Activated CD8-positive, alpha-beta memory T cell treated with anti-CD3 and anti-CD28 coated beads, Interleukin-2, amount 50 U/mL, for 48 hours (primary cell): ENCODE data around the gene MGAT3.

Experiments
- DNase-seq: peaks from one replicate; pipeline ENCODE4 v3.0.0-alpha.2; 2020

Gene MGAT3

DNA sequence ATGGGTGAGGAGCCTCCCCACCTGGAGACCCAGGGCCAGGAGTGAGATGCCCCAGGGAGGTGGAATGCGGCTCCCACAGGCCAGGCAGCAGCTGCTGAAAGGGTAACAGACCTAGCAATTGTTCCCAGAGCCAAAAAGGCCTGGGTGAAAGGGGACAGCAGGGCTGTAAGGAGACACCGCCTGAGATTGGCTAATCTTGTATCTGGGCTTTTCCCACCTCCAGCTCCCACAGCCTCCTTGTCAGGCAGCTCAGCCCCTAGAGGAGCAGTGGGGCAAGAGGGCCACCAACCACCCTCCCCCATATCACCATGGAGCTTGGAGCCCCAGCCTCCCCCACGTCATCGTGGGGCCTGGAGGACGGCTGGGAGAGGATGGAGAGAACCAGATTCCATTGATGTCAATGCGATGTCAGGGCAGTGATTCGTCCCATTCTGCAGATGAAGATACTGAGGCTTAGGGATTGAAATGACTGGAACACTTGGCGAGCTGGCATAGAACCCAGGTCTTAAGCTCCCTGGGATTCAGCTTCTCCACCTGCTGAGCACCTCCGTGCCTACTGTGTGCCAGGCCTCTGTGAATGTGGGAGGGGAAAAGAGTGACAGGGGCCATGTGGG lies 2.9 kb upstream of the MGAT3 start:
- DNase-seq: no peak

DNA sequence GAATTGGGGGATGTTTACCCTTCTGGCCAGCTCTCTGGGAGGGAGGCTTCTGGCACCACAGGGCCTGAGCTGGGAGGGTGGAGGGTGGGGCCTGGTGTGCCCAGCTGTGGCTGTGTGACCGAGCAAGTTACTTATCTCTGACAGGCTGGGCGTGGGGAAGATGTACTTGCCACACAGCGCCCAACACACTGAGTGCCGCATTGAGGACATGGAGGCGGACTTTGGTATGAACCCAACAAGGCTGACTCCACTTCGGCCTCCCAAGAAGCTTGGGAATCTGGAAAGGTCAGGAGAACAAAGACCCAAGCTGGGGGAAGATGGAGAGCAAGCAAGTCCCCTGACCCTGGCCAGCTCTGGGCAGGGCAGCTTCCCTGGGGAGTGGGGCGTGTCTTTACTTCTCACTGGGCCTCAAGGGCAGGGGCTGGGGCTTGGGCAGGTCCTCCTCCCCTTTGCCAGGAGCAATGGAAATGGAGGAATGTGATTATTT lies 2.4 kb upstream of the MGAT3 start:
- DNase-seq: no peak

DNA sequence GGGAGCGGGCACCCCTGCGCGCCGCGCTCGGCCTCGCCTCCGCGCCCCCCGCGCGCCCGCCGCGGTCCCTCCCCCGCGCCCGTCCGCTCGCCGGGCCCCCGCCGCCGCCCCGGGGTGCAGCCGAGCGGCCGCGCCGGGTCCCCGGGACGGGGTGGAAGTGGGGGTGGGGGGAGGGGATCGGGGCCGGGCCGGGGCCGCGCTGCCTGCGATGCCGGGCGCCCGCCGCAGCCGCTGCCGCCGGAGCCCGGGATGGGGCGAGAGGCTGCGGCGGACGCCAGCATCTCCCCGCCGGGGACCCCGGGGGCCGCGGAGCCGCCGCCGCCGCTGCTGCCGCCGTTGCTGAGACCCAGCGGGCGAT lies 365 bp downstream of the MGAT3 start:
- DNase-seq: no peak

DNA sequence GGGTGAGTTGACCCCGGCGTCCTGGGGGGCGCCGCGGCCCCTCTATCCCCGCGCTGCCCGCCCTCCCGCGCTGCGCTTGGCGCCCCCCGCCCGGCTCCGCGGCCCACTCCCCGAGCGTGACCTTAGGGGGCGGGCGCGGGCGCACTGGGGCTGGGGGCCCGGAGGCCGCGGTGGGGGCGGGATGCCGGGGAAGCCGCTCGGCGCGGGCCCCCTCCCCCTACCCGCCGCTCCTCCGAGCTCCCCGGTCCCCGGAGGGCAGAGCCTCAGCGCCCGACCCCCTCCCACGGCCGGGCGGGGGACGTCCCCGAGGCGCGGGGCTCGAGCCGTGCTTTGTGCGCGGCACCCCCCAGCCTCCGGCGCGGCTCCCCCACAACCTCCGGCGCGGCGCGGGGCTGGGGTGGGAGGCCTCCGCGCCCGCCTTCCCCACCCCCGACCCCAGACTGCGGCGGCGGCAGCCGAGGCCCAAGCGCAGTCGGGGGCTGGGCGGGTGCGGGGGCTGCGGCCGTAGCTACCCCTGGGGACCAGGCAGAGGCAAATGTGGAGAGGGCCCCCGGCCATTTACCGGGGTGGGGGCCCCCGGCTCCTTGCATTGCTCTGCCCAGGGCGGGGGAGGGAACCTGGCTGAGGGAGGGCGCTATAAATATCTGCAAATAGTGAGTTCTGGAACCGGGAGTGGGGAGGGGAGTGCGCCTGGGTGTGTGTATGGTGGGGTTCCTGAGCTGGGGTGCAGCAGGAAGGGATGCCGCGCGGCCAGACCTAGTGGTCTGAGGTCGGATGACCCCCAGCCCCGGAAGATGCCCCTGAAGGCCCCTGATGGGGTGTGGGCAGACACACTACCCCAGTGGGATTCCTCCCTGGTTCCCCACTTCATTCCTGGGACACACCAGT lies 988 bp downstream of the MGAT3 start:
- DNase-seq: no peak

DNA sequence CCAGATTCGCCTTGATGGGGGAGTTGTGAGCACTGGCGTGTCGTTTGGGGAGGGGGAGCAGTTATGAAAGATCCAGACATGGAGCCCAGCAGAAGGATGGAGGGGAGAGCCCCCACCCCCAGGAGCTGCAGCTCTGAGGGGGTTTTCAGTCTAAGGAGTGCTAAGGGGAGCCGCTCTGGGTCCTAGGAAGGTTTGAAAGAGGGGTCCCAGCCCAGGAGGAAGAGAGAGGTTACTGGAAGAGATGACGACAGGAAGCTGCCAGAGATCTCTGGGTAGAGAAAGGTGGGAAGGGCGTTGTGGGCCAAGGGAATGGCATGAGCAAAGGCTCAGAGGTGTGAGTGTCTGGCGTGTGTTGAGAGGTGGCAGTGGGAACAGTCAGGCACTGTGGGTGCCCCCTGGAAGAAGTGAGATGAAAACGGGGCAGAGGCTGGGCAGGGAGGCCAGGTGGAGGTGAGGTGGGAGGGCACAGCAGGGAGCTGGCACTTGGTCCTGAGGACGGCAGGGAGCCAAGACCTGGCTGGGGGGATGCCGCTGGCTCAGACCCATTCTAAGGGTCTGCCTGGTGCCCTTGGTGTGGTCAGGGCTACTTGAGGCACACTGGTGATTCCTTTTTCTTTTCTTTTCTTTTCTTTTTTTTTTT lies 1.8 kb downstream of the MGAT3 start:
- DNase-seq: no peak

DNA sequence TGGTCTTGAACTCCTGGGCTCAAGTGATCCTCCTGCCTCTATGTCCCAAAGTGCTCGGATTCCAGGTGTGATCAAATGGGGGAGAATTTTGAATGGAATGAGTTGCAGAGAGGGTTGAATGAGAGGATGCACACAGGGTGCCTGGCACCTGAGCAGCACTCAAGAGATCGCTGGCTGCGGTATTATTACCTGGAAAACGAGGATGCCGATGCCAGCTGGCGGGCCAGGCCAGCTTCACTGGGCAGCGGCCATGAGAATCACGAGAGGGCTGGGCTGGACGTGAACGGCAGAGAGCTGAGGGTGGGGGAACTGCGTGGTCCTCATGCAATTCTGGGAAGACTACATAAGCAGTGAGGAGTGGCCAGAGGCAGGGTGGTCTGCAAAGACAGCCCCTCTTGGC lies 2.9 kb downstream of the MGAT3 start:
- DNase-seq: no peak

DNA sequence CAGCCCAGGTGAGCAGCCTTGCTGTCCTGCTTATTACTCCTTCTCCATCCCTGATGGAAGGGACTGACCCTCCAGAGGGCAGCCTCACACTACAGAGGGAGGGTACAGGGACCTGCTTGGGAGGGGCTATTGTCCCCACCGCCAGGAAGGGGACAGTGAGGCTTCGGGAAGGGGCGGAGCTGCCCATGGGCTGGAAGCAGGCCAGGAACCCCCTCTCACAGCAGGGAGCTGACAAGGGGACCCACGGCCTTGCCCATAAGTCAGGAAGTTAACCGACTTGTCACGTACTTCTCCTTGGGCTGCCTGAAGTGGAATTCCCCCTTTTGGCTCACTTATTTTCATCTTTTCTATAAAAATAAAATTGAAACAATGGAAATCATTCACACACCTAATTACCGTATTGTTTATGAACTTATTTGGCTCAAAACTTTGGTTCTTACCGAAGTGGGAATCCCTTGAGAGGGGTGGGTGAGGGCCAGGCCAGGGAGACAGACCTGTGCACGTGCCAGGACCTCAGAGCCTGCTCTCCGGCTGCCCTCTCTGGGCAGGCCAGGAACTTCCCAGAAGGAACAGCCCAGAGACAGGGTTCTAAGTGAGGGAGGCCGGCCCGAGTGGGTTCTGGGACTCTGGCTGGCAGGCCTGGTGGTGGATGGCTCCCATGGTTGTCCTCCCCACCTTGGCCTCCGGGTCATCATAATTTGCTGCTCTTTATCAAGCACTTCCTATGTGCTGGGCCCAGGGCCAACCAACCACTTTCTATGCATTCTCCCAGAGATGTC lies 5.8 kb downstream of the MGAT3 start:
- DNase-seq: no peak

DNA sequence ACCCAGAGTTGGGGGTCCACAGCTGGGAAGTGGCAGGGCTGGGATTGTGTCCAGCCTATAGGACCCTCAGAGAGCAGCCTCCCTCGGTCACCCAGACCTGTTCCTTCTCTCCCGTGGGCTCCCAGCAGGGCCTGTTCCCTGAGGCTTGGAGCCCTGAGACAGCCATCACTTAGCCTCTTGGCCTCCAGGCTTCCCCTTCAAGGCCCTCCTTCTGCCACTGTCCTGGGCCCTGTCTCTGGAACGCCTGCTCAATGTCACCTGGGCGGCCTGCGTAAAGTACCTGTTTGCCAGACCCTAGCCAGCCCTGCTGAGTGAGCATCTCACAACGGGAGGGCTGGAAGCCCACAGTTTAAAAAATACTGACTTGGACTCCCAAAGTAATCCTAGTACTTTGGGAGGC lies 6.5 kb downstream of the MGAT3 start:
- DNase-seq: no peak

DNA sequence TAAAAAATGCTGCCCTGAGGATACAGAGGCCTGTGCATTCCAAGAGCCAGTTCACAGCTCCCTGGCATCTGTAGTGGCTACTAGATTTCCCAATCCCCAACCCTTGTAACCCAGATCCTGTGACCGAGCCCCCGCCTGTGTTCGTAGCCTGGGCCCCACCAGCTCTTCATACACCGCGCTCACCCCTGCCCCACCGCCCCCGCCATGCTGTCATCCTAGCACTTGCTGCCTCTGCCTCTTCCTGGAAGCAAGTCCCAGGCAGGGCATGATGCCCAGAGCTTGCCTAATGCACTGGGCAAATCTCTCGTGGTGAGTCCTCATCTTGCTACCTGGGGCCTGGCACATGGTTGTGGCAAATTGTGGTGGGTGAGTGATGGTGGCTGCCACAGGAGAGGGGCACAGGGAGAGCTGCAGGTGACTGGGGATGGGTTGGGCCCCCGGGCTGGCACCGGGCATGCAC lies 7.1 kb downstream of the MGAT3 start:
- DNase-seq: no peak

DNA sequence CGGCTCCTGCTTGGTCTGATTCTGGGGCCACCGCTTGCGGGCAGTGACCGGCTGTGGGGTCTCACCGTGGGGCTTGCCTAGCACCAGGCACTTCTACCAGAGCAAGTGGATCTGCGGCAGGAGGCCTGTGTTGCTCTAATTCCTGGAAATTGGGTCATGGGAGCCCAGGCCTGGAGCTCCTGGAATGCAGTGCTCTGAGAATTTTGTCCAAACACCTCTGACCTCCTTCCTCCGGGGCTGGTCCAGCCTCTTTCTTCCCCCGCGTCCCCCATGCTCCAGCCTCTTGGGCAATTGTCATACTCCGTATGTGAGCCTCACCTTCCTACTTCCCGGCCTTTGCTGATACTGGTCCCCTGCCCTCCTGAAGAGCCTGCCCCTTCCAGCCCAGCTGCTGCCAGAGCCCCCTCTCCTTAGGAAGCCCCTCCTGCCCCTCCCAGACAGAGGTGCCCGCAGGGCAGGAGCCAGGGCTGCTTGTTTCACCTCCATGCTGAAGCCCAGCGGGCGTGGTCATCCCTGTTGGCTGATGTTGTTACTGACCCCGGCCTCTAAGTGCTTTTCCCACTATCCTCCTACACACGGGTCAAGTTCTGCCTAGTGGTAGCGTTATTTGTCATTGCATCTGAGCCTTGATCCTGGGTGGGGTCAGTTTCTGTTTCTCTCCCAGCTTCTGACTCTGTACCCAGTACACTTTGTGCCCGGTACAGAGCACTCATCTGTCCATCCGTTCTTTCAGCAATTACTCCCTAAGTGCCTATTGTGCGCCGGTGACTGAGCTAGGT lies 9.6 kb downstream of the MGAT3 start:
- no peak for DNase-seq

DNA sequence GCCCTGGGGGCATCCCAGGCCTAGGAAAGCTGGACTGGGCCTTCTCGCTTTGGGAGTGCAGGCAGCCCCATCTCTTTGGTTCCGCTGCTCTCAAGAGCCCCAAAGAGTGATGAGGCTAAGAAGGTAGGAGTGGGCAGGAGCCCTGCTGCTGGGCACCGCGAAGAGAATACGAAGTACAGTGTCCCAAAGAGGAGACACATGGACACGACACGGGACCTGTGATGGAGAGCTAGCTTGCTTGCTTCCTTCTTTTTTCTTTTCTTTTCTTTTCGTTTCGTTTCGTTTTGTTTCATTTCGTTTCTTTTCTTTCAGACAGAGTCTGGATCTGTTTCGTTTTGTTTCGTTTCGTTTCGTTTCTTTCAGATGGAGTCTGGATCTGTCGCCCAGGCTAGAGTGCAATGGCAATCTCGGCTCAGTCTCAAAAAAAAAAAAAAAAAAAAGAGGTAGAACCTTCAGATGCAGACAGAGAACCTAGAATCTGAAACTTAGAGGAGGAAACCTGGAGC lies 10.6 kb downstream of the MGAT3 start:
- DNase-seq: no peak

DNA sequence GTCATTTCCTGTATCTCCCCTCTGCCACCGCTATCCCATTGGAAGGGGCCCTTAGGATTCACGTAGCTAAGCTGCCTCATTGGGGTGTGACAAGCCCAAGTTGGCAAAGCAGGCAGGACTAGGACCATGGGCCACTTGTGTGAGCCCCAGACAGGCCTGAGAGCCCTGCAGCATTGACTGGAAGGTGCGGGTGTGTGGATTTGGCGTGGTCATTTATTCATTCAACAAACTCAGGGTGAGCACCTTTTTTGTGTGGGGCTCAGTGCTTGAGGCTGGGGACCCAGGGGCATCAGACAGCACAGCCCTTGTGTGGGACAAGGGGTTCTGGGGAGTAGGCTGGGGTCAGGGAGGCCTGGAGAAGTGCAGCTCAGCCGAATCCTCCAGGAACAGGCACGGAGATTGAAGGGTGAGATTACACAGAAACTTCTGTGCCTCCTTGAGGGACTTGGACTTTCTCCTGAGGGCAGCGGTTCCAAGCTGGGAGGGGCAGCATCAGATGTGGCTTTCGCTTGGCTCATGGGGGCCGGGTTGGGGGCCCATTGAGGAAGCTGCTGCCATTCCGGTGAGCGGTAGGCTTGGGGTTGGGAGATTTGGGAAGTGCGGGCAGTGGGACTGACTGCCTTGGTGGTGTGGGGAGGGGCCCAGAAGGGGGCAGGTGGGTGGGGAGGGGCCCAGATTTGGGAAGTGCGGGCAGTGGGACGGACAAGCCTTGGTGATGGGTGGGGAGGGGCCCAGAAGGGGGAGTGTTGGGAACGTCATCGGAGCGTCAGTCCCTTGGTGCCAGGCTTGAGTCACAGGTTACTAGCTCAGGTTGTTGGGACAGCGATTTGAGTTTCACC lies 11.9 kb downstream of the MGAT3 start:
- no peak for DNase-seq

DNA sequence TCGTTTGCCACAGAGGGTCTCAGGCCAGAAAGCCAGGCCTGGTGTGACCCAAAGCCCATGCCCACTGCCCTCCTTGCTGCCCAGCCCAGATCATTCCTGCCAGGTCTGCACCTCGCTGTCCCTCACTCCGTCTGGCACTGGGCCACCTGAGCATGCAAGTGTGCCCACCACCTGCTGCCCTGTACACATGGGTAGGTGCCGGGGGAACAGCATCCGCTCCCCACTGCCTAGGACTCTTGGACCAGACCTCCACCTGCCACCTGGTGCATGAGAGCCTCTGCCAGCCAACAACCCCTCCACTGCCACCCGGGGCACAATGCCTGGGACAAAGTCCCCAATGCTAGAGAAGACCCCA lies 12.5 kb downstream of the MGAT3 start:
- DNase-seq: no peak

DNA sequence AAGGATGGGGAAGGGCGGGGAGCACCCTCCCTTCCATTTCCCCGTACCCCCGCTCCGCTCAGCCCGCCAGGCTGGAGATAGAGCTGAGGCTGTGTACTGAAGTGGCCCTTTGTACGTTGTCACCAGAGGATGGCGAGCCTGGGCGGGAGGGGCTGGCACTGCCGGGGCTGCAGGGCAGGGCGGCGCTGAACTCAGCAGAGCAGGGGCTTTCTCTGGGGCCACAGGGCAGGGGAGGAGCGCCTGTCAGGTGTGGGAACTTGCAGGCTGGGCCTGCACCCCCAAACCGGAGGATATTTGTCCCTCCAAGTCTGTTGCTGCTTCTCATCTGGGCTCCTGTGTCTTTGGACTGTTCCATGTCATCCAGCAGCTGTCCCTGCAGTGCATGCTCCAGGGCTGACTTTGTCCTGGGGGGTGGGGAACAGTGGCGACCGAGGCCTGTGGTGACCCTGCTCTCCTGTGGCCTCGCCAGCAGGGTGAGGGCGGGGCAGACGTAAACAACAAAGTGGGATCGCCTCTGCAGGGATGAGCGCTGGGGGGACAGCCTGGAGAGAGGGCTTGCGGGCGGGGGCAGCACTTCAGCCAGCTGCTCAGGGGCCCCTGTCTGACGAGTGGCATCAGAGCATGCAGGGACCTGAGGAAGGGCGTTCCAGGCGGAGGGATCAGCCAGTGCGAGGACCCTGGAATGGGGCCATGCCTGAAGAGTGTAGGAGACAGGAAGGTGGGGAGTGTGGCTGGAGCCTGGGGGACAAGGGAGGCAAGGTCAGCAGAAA lies 13.1 kb downstream of the MGAT3 start:
- DNase-seq: no peak

DNA sequence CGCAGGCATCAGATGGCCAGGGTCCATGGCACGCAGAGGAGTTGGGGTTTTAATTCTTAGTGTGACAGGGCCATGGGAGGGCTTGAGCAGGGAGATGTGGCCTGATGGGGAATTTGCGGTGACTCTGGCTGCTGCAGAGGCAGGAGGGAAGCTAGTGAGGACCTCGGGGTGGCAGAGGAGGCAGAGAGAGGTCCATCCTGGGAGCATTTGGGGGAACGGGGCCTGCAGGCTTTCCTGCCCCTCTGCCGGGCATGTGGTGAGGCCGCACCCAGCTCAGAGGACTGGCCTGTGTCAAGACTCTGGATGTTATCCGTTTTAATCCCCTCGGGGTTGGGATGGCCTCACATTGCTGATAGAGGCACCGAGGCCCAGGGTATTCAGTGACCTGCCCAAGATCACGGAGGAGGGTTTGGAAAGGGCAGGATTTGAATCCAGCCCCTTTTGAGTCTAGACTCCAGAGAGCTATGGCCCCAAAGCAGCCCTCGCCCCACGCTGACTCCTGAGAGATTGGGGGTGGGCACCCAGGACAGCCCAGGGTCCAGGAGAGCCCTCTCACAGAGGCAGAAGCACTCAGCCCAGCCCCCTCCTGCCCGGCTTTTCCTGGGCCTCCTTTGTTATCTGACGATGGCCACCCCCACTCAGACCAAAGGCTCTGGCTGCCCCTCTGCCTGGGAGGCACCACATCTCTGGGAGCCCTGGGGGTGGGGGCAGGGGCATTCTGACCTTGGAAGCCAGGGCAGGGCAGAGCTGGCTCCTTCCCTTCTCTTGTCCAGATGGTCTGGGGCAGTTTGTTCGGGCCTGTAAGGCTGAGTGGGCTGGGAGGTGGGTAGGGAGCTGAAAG lies 13.9 kb downstream of the MGAT3 start:
- DNase-seq: no peak

DNA sequence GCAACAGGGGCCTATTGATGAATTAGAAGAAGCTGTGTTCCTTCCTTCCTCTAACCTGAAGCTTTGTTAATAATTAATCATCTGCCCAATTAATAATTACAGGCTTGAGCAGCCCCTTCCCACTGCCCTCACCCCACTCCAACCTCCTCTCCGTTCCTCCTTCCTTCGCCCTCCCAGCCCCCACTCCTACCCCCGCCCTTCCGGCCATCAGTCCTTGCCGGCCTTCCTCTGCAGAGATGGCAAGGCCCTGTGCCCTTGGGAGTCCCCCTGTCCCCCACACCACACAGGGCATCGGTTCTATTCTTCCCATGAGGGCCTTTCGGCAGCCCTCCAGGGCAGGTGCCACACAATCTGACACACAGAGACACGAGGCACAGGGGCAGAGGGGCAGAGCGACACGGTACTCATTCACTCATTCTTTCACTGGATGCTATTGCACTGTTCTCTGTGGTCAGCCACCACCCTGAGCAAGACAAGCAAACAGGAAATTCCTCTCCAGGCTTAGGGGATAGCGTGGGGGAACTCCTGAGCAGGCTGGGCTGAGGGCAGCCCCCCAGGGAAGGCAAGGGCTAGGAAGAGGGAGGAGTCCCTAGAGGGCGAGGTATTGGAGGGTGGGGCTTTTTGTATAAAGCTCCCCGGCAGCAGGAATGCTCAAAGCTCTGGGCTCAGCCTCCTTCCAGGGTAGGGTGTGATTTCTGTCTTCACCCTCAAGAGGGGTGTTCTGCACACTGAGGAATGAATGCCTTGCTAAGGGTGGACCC lies 14.7 kb downstream of the MGAT3 start:
- DNase-seq: no peak

DNA sequence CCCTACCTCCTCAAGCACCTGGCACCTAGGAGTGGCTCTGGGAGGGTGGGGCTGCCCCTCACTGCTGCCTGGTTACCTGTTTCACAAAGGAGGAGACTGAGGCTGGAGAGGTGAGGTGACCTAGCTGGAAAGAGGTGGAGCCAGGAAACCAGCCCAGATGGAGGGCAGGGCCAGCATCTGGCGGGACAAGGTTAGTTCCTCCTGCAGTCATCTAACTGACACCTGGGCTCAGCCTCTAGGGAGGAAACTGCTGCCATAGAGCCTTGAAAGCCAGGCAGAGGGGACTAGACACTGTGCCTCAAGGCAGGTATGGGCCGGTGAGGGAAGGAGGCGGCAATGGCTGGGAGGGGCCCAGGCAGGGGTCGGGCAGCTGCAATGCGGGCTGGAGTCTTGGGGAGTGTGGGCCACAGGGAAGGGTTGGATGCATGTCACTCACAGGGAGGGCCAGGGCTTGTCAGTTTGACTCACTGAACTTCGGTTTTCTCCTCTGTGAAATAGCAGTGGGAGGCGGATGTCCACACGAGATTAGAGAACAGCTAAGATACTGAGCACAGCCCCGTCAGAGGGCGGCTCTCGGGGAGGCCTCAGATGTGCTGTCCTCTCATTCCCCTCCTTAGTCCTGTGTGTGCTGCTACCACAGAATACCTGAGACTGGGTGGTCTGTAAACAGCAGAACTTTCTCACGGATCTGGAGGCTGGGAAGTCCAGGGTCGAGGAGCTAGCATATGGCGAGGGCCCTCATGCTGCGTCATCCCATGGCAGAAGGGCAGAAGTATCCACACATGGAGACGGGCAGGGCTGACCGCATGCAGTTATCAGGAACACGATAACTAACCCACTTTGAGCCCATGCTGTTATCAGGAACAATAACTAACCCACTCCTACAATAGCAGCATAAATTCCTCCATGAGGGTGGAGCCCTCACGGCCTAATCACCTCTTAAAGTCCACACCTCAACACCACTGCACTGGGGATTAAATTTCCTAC lies 16.1 kb downstream of the MGAT3 start:
- no peak for DNase-seq
